RPMI8226 (cell line): ENCODE measurements around the gene CDK6.

Source experiments
- DNase-seq: peaks from one replicate; pipeline ENCODE4 v3.0.0-alpha.2; 2015

The CDK6 gene

DNA sequence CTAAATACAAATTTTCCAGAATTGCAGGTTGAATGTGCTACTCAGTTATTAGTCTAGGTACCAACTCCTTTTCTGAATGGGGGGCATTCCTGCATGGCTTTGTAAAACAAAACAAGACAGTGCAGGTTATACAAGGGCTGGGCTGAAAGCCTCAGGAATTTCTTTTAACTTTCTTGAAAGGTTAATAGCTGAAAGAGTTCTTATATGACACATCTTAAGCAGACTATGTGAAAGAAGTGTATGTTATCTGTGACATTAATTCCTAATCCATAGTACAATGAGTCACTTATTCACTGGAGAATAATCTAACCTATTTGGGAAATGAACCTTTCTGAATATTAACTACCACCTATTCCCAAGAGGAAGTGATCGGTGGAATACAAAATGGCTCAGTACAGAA is 130.5 kb downstream of the CDK6 start:
- no peak for DNase-seq

DNA sequence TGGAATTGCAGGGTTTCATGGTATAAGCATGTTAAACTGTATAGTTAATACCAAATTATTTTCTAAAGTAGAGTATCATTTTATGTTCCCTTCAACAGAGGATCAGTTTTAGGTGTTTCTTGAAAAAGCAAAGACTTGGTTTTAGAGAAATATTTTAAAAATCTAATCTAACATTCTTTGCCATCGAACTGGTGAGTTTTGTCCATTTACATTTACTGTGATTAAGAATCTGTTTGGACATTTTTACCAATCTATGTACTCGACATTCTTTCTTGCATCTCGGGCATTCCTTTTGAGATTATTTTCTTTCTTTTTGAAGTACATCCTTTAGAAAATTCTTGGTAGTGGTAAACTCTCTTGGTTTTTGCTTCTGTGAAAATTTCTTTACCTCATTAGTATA is 131.5 kb downstream of the CDK6 start:
- DNase-seq: no peak

DNA sequence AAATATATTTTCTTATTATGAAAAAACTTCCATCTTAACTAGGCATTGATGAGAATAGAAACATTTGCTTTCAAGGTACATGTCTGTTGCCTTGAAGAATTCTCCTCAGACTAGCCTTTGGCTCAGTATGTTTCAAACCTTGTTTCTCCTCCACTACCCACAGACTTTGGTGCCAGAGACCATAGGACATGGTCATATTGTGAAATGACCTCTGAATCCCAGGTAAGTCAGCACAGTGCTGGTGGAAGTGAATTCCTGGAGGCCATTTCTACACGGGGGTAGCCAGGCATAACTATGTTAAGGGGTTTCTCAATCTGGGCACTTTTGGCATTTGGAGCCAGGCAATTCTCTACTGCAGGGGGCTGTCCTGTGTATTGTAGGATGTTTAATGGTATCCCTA is 133.8 kb downstream of the CDK6 start:
- no peak for DNase-seq

GRCh38 chr7:92699966-92700514 is 136.3 kb downstream of the CDK6 start:
- no peak for DNase-seq

DNA sequence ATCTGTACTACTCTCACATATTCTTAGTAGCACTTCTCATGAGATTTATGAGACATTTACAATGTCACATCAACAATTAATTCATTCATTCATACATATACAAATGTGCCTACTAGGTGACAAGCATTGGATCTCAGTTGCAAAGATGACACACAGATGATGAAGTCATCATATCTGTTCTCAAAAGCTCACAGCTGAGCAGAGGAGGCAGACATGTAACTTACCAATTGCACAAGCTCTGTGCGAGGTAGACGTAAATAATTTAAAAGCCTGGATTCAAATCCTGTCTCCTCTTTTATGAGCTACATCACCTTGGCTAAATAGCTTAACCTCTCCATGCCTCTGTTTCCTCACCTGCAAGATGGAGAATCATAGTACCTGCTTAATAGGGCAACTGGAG is 136.8 kb downstream of the CDK6 start:
- no peak for DNase-seq

DNA sequence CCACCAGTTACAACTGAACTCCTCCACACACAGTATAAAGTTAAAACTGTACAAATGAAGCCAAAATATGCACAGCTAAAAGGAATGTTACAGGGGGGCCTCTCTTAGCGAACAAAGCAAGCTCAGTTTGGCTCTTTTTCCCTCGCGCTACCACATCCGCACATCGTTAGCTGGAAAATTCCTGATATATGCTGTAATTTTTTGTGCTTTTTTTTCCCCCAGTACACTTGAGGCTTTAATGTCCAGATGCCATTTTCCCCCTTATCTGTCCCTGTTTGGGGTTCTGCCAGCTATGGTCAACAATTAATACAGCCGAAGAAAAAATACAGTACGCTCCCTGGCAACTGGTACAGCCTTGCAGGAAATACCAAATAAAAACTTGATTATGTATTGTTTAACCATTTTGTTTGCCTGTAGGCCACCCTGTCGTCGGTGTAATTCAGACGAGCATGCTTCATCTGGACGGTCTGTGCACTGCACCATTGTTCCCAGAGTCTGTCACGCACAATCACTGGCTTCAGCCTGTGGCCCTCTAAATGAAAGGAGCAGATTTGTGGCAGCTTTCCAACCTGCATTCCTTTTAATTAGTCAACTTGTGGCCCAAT is 138.0 kb downstream of the CDK6 start:
- no peak for DNase-seq

DNA sequence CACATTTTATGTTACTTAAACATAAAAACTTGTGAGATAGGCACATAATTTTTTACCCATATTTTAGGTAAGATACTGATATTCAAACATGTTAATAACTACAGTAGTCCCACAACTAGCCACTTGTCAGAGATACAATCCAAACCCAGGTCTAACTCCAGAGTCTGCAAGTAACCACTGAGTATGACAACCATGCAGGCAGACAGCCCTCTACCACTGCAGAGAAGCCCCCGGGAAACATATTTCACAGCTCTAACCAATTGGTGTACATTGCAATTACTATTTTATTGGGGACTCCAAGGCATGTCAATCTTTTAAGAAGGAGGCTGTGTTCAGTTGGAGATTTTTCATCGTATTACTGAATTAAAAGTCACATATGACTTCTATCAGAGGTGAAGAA is 139.0 kb downstream of the CDK6 start:
- no peak for DNase-seq

DNA sequence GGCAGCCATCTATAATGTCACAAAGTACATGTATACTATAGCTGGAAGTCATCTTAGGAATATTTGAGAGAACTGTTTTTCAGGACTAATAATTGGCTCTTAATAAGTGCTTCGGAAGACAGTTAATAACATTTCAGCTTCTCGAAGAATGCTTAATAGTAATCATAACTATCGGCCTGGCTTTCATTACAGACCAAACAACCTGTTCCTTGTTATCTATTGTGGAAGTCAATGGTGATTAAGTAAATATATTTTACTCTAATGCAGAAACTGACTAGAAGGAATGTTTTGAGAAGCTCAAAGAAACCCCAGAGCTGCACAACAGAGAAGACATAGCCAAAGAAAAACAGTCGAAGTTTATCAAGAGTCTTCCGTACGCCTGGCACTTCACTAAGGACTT is 139.4 kb downstream of the CDK6 start:
- DNase-seq: no peak

GRCh38 chr7:92696584-92696983 is 139.8 kb downstream of the CDK6 start:
- no peak for DNase-seq

DNA sequence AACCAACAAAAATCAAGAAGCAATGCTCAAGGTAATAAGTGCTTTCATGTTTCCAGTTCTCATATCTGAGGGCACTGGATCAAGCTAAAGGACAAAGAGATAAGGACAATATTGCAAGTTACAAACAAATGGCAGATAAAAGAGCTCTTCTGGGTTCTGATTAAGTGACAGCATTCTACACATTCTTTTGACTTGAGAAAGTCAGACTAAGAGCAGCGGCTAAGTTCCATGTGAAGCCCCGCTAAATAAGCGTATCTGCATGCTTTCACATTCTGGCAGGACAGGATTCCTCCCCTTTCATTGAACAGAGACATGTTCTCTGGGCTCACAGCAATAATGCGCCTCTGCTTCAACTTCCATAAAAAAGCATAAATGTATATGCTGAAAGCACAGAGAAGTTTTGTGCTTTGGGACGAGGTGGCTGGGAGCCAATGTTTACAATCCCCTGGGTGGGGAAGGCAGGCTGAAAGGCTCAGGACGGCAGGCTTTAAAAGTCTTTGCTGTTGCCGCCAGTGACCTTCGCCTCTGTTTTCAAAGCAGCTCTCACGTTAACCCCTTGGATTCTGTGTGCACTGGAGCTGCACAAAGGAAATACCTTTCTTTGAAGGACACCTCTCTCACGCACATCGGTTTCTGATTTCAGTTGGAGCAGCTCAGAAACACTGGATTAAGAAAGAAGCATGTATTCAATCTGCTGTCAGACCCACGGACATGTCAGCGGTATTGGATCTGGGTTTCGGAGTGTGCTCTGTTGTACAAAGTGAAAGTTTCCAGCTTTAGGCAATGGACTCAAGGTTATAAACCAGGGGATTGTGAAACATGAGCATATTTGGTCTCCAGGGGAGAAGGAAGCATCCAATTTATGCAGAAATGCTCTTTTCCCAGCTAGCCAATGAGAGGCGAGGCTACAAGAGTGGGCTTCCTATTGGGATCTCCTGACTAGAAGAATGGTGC is 140.8 kb downstream of the CDK6 start:
- DNase-seq: no peak

DNA sequence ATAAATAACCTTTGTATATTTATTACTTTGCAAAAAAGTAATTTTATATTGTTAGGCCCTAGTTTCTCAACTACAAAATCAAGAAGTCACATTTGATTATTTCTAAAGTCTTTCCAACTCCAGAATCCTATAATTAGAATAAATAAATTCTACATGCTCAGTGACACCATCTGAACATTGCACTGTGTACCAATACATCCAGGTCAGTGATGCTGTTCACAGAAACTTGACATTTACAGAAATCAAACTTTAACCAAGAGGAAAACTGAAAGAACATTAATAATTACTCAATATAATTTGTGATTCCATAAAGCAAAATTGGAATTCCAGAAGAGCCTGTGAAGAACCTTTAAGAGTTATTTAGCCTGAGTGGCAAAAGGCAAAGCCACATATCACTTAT is 142.2 kb downstream of the CDK6 start:
- no peak for DNase-seq

- no peak for DNase-seq
Measured at GRCh38 chr7:92693519-92693918, 142.9 kb downstream of the CDK6 start.

DNA sequence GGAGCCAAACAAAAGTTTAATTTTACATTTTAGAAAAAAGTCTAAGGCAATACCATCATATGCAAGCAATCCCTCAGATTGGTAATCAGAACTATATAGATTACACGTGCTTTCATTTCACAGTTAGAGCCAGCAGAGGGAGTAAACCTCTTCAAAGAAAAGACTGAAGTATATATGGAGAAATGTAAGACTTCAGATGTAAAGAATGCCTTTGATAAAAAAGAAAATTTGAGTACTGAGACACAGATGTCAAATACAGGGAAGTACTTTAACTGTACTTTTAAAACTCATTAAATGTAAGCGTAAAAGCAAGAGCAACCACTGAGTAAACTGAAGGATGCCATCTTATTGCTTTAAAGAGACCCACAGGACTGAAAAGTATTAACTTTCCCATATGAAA is 144.8 kb downstream of the CDK6 start:
- peak; percentile 67 for DNase-seq

DNA sequence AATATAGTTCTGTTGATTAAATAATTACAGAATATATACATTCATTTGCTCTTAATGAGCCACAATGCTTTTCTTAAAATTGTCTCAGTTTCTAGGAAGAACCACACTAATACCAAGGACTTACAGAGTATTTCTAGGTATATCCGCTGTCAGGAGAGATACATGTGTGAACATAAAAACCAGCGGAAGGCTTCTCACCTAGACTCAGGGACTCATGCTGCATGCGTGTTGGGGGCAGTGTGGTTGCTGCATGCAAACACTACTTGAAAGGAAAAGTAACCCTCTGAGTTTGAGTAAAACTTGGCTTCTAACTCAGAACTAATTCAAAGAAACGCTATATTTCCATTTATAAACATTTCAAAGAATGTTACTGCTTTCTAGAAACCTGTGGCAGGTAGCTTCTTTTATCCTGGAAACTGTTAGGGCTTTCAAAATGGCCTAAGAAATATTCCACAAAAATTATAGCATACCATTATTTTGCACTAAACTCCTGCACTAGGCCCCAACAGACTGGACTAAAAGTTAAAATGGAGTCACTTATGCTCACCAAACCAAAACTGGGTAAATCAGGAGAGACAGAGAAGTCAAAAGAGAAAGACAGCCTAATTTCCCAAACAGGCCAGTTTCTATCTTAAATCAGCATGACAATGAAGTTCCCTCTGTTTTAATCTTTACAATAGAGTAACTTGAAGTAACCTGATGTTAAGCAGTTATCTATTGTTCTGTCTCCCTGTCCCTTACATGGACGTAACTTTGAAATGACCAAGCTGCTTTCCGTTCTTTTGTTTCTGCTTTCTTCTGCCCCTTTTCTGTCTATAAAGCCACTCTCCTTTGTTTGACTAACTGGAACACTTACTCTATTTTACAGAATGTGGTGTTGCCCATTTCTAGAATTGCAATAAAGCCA is 151.0 kb downstream of the CDK6 start:
- DNase-seq: no peak

DNA sequence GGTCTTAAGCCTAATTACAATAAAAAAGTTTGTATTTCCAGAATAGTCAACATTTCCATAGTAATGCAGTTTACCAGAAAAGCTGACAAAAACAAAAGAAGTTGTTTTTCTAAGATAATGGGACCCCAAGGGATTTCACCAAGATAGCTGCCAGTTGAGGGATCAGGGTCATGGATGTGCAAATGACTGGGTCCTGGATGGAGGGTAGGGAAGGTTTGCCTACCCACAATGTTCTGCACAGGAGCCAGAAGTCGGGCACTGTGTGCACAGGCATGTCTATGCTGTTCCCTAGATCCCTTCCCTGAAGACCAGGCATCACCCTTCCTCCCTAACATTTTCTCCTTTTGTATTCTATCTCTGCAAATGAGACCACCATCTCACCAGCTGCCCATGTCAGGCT is 152.1 kb downstream of the CDK6 start:
- DNase-seq: no peak

DNA sequence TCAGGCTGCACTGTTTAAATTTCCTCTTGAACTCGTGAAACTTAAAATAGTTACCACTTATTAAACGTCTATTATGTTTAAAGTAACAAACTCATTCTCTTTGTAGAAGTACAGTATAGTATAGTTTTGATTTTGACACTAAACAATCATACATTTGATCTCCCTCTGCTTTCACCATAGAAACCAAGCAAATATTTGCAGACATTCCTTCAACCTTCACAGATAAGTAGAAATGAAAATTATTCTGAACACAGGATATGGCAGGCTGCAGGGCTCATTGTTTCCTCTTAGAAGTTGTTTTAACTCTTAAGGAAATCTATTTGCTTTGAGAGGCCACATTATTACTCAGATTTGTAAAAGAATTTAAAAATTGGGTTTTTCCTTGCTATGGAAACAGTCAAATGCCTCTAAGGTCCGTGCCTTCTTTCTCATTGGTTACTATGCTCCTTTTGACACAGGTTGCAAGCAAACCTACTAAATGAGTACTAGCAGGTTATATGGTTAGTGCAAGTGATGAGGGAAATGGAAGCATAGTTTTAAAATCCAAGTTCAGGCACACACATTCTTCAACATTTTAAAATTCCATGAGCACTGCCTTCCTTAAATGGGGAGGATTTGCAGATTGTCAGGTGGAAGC is 153.4 kb downstream of the CDK6 start:
- DNase-seq: no peak

- DNase-seq: no peak
Measured at GRCh38 chr7:92682330-92682729, 154.0 kb downstream of the CDK6 start.

DNA sequence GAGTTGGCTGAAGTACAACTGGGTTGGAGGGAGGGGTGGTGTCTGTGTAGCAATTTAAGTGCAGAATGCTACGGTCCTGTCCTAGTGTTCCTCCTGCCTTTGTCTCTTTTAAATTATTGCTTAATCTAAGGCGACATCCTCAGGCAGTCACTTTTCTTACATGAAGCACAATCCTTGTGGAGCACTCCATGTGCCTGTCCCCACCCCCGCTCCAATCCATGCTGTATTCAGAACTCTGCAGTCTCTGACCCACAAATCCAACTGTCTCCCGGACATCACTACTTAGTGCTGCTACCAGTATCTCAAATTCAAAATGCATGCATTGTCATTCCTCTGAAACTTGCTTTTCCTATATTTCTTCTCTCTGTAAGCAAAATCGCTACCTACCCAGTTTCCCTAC is 154.7 kb downstream of the CDK6 start:
- no peak for DNase-seq

DNA sequence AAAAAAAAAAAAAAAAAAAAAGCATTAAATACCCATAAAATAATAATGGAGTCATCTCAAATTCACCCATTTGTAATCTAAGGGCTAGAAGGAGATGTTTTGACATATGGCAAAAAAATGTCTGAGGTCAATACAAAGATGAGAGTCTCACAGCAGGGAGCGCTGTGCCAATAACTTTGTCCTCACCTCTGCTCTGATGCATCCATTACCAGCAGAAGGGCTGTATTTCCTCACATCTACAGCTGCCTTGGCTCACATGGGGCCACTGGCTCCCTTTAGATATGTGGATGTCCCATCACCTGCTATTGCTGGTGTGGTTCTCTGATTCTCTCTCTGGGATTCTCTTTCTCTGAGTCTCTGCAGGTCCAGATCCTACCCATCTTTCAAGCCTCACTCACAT is 155.9 kb downstream of the CDK6 start:
- peak; percentile 17 for DNase-seq

GRCh38 chr7:92678291-92678920 is 158.0 kb downstream of the CDK6 start:
- DNase-seq: no peak

DNA sequence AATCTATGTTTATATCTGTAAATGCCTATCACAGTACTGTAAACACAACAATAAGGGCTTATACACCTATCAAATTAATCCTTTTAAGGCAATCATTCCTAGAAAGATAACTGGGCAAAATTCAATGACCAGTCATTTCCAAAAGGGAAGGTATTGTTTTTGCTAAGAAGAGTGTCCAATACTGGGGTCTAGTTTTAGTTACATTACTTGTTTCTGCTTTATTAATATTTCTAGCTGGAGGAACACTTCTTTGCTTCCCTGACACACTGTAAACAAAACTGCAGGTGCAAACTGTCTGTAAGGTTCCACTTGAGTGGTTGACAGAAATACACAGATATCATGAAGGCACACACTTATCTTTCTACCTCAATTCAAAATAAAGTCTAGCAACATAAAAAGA is 162.0 kb downstream of the CDK6 start:
- no peak for DNase-seq

- no peak for DNase-seq
Measured at GRCh38 chr7:92671505-92672169, 164.7 kb downstream of the CDK6 start.
